Mucosa of descending colon (tissue), 3 donors: ENCODE results near the gene SH3PXD2A. TPM values are rescaled to one million over a fixed set of nuclear protein-coding genes. Genes with fewer than 3 reads are reported as not detected.

ENCODE experiments used
- ATAC-seq: fragments of 200-7000 bp; cut with Tn5 transposase; one replicate; pipeline ENCODE4 v1.9.1; 2020; ENCODE audit warnings: mild to moderate bottlenecking, moderate library complexity
- DNase-seq, 3 donors: peaks; one replicate each; pipeline ENCODE4 v3.0.0-alpha.2; 2020
- H3K36me3 ChIP-seq: fragments of 200-600 bp; one replicate; pipeline ENCODE4 v1.8.0; 2021; ENCODE audit warnings: low read depth, mild to moderate bottlenecking
- H3K4me1 ChIP-seq: fragments of 200-600 bp; one replicate; pipeline ENCODE4 v1.8.0; 2021; ENCODE audit warnings: low read depth, mild to moderate bottlenecking
- H3K4me3 ChIP-seq: fragments of 200-600 bp; one replicate; pipeline ENCODE4 v1.8.0; 2021; ENCODE audit warnings: mild to moderate bottlenecking
- H3K9me3 ChIP-seq: fragments of 200-600 bp; one replicate; pipeline ENCODE4 v1.8.0; 2021; ENCODE audit warnings: mild to moderate bottlenecking
- intact Hi-C, 2 donors: fragments of 100-400 bp; cut with DNase I in 1 of 2; cut with micrococcal nuclease in 1 of 2; formaldehyde crosslinking; loops; one replicate each; pipeline versions ENCODE4 v1.11.0 to v1.11.1; 2022; cut with DNase I, micrococcal nuclease
- total RNA-seq, 3 donors: library from RNA; stranded (reverse); fragmentation: NEBNext Ultra II Directional in 2 of 3; extraction: Animal tissue kit (Norgen Biotek cat#: 25700) in 2 of 3; gene quantifications; one replicate each; pipeline versions ENCODE4 v1.2.1 to v1.2.4, GENCODE V29; 2021 to 2023
- TF ChIP-seq, protein P1 (sequence below): fragments of 200-600 bp; IDR thresholded peaks from one replicate; pipeline ENCODE4 v1.8.0; 2022; ENCODE audit warnings: antibody characterized with exemption, mild to moderate bottlenecking
- donor health status: DM: no; HTN: no; CAD: no; lungs with moderate emphysema.
- donor health status: DM: no; HTN: no; CAD: no.
- donor health status: DM: no; HTN: yes; CAD: no.

Gene SH3PXD2A
- total RNA-seq, 3 donors from 2014 or later: 46.1 to 91.4 (median 60.6) TPM

DNA sequence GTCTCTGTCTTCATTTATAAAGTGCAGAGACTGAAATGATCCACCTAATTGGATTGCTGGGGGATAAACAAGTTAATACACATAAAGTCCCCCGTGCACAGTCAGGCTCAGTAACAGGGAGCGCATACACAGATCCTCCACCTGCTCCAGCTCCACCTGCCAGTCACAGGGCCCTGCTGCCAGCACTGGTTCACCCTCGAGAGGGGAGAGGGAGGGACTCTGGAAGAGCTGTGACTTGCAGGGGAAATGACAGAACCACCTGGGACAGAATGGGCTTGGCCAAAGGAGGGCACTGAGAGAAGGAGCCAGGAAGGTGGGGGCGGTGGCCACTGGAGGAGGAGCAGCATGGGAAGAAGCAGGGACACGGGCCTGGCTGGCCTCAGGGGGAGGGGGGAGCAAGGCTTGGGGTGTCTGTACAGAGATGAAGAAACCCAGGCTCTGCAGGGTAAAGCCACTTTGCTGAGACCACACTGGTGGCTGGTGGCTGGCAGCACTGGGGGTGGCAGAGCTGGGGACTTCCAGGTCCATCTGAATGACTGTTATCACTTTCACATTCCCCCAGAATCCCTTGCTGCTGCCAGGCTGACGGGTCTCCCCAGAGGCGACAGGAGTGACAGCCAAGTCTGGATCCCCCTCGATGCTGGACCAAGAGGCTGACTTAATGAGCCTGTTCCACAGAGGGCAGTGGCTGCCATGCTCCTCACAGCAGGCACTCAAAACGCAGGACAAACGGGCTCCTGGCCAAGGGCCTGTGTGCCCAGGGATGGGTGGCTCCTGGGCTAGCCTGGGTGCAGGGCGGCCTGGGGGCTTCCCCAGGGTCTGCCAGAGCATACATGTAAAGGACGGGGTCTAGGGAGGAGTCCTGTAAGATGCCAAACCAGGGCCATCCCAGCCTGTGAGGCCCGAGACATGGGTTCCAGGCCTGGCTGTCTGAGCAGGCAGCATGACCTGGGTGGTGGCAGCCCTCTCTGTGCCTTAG lies 151.1 kb downstream of the SH3PXD2A start:
- TF ChIP-seq, protein P1, sequence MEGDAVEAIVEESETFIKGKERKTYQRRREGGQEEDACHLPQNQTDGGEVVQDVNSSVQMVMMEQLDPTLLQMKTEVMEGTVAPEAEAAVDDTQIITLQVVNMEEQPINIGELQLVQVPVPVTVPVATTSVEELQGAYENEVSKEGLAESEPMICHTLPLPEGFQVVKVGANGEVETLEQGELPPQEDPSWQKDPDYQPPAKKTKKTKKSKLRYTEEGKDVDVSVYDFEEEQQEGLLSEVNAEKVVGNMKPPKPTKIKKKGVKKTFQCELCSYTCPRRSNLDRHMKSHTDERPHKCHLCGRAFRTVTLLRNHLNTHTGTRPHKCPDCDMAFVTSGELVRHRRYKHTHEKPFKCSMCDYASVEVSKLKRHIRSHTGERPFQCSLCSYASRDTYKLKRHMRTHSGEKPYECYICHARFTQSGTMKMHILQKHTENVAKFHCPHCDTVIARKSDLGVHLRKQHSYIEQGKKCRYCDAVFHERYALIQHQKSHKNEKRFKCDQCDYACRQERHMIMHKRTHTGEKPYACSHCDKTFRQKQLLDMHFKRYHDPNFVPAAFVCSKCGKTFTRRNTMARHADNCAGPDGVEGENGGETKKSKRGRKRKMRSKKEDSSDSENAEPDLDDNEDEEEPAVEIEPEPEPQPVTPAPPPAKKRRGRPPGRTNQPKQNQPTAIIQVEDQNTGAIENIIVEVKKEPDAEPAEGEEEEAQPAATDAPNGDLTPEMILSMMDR: no peak

DNA sequence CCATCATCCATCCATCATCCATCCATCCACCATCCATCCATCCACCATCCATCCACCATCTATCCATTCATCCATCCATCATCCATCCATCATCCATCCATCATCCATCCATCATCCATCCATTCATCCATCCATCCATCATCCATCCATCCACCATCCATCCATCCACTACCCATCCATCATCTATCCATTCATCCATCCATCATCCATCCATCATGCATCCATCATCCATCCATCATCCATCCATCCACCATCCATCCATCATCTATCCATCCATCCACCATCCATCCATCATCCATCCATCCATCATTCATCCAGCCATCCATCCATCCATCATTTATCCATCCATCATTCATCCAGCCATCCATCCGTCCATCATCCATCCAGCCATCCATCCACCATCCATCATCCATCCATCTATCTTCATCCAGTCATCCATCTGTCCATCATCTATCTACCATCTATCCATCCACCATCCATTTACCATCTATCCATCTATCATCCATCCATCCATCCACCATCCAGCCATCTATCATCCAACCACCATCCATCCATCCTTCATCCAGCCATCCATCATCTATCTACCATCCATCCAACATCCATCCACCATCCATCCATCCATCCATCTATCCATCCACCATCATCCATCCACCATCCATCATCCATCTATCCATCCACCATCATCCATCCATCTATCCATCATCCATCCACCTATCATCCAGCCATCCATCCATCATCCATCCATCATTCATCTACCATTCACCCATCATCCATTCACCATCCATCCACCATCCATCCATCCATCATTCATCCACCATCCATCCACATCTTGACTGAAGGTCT lies 153.8 kb downstream of the SH3PXD2A start:
- DNase-seq (no peak), ATAC-seq (no peak)
- TF ChIP-seq, protein P1: no peak
- Histone ChIP-seq H3K36me3 (no peaks in the 10 kb centered on the region), H3K4me3 (no peak overlapping the region), H3K4me1 (no peaks in the 10 kb centered on the region), H3K9me3 (no peaks in the 10 kb centered on the region)
- intact Hi-C loops: no loop called here

More for the DNA sequence above, 151.1 kb downstream of the SH3PXD2A start:
- H3K4me3 ChIP-seq: no peak overlapping the region
- peak in 1 of 3 donors; percentile 43 for DNase-seq
- H3K9me3 ChIP-seq: no peaks in the 10 kb centered on the region
- H3K4me1 ChIP-seq: no peaks in the 10 kb centered on the region
- no peak for ATAC-seq
- H3K36me3 ChIP-seq: no peaks in the 10 kb centered on the region
- intact Hi-C loops: no loop called here

DNA sequence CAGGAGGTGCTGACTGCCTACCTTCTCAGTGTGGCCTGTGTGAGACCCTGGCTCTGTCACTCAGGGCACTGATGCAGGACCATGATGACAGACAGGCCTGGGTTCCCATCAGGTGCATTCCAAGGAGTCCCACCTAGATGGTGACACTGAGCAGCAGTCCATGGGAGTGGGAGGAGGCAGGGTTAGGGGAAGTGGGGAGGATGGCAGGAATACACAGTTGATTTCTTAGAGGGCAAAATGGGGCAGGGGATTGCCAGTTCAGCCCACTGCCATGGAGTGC lies 155.0 kb downstream of the SH3PXD2A start:
- DNase-seq (no peak), ATAC-seq (no peak)
- Histone ChIP-seq H3K4me3 (no peak overlapping the region), H3K4me1 (peaks cover 9% of the 10 kb centered on the region), H3K36me3 (no peaks in the 10 kb centered on the region), H3K9me3 (no peaks in the 10 kb centered on the region)
- intact Hi-C loops: no loop called here
- TF ChIP-seq, protein P1: no peak

DNA sequence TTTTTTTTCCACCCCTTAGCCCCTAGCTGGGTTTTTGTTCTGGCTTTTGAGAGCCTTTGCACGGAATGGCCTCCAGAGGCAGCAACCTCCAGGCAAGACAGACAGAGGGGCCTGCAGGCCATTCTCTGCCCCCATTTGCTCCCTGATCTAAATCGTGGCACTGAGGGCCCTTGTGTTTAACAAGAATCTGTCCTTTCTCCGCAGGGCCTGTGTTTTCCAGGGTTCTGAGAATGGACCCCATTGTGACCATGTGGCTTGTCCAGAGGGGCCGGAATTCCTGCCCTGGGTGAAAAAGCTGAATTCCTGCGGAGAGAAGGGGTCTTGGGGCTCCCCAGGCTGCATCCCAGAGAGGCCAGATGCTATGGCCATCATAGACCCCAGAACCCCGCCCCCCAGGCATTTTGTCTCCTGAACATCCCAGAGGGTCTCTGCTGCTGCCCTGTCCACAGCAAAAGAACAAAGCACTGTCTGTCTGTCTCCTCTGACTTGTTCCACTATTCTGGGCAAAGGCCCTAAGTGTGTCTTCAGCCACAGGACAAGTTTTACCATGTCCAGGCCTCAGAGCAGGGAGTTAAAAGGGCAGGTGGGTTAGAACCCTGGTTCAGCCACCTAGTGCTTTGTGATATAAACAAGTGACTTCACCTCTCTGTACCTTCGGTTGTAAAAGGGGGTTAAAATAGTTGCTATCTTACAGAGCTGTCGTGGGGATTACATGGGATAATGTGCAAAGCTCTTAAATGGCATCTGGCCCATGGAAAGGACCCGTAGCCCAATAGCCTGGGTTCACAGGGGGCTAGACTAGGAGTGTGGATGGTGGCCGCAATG lies 155.6 kb downstream of the SH3PXD2A start:
- no peak for DNase-seq
- intact Hi-C loops: no loop called here
- Histone ChIP-seq H3K36me3 (no peaks in the 10 kb centered on the region), H3K9me3 (no peaks in the 10 kb centered on the region), H3K4me3 (no peak overlapping the region), H3K4me1 (peaks cover 15% of the 10 kb centered on the region)
- ATAC-seq: no peak
- TF ChIP-seq, protein P1: no peak

DNA sequence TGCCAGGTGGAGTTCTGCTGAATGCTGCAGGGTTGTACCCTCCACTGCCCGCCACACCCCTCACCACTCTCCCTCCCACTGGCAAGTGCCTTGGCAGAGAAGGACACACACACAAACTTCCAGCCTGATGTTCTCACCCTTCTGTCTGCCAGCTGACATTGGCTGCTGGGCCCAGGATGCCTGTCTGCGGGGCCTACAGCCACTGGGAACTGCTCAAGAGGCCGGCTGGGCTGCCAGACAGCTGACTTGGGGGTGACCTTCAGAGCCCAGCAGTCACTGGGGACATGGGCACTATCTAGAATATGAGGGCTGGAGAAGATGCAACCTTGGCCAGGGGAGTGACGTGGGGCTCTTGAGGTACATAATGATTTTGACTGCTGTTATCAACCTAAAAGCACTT lies 157.1 kb downstream of the SH3PXD2A start:
- peaks cover 28% of the 10 kb centered on the region for H3K4me1 ChIP-seq
- TF ChIP-seq, protein P1: no peak
- no peaks in the 10 kb centered on the region for H3K9me3 ChIP-seq
- no peak for ATAC-seq
- no peak overlapping the region for H3K4me3 ChIP-seq
- no peaks in the 10 kb centered on the region for H3K36me3 ChIP-seq
- intact Hi-C loops: no loop called here
- DNase-seq: no peak
